Caco-2 (cell line): ENCODE data around the gene CFAP54. TPM values are rescaled to one million over a fixed set of nuclear protein-coding genes. Genes with fewer than 3 reads are reported as not detected.

Experiments used
- BruUV-seq: library from RNA; stranded (reverse); fragments of 400-500 nt; replicated peaks from 2 replicates; lab custom pipeline; 2021; lab: Mats Ljungman, UMichigan
- CTCF ChIA-PET: fragments of 300-600 bp; sonication (Branson Sonifier 250); formaldehyde crosslinking; loops from one replicate; lab custom pipeline; 2022; ENCODE audit warnings: antibody characterized with exemption; lab: Charles Lee
- POLR2A ChIA-PET: fragments of 300-600 bp; sonication (Branson Sonifier 250); formaldehyde crosslinking; loops from one replicate; lab custom pipeline; 2022; ENCODE audit warnings: antibody characterized with exemption; lab: Charles Lee
- DNase-seq, 2 experiments: peaks; one replicate each; pipeline versions ENCODE4 v3.0.0 to v3.0.0-alpha.2; 2020 to 2022
- H3K27me3 ChIP-seq: replicated peaks from 2 replicates; pipeline ENCODE4 v1.6.0; 2011; ENCODE audit warnings: low read length; ENCODE audit not compliant: control insufficient read depth, insufficient read depth
- H3K36me3 ChIP-seq: 2 replicates; pipeline ENCODE4 v1.5.1; 2011; ENCODE audit warnings: low read length; ENCODE audit not compliant: control insufficient read depth, insufficient read depth
- H3K4me1 ChIP-seq: fragments of 250-450 bp; sonication (Bioruptor Pico); 2 replicates; pipeline ENCODE4 v1.5.1; 2020; ENCODE audit warnings: mild to moderate bottlenecking
- H3K4me3 ChIP-seq: 2 replicates; pipeline ENCODE4 v1.5.1; 2011; ENCODE audit warnings: low read depth, mild to moderate bottlenecking, control low read depth, low read length
- H3K9me3 ChIP-seq: fragments of 250-450 bp; sonication (Bioruptor Pico); 2 replicates; pipeline ENCODE4 v1.5.1; 2020; ENCODE audit warnings: mild to moderate bottlenecking, moderate library complexity
- H3K27ac Mint-ChIP-seq: one replicate; pipeline ENCODE4 v1.8.0; 2022; ENCODE audit warnings: mixed read lengths; ENCODE audit not compliant: unreplicated experiment
- H3K27me3 Mint-ChIP-seq: one replicate; pipeline ENCODE4 v1.8.0; 2022; ENCODE audit warnings: mixed read lengths; ENCODE audit not compliant: insufficient read depth, unreplicated experiment
- H3K36me3 Mint-ChIP-seq: one replicate; pipeline ENCODE4 v1.8.0; 2022; ENCODE audit warnings: mild to moderate bottlenecking, mixed read lengths; ENCODE audit not compliant: insufficient read depth, unreplicated experiment
- H3K4me1 Mint-ChIP-seq: one replicate; pipeline ENCODE4 v1.8.0; 2022; ENCODE audit warnings: low read depth, mixed read lengths; ENCODE audit not compliant: unreplicated experiment
- H3K4me3 Mint-ChIP-seq: one replicate; pipeline ENCODE4 v1.8.0; 2022; ENCODE audit warnings: mild to moderate bottlenecking, moderate library complexity, mixed read lengths; ENCODE audit not compliant: unreplicated experiment
- H3K9me3 Mint-ChIP-seq: one replicate; pipeline ENCODE4 v1.8.0; 2022; ENCODE audit warnings: mixed read lengths; ENCODE audit not compliant: unreplicated experiment
- intact Hi-C: fragments of 100-400 bp; cut with micrococcal nuclease; formaldehyde crosslinking; loops from one replicate; pipeline ENCODE4 v1.10.0; 2022; ENCODE audit not compliant: unreplicated experiment
- total RNA-seq: library from RNA; stranded (reverse); gene quantifications from 2 replicates; pipeline ENCODE4 v1.2.3, GENCODE V29; 2022
- TF ChIP-seq, protein P1 (sequence below), 2 experiments: fragments of 200-600 bp in 1 of 2; IDR thresholded peaks; 1 replicate in 1 of 2; 2 replicates in 1 of 2; pipeline versions ENCODE4 v1.5.1 to v1.8.0; 2011 to 2022; ENCODE audit warnings: antibody characterized with exemption in 1 of 2, control low read depth in 1 of 2, inconsistent platforms in 1 of 2, low read depth in 1 of 2, low read length in 1 of 2, mild to moderate bottlenecking in 1 of 2, moderate library complexity in 1 of 2; ENCODE audit not compliant: insufficient read depth in 1 of 2, severe bottlenecking in 1 of 2, unreplicated experiment in 1 of 2

The CFAP54 gene
- total RNA-seq, 1 experiment from 2014 or later: 0.14 TPM

DNA sequence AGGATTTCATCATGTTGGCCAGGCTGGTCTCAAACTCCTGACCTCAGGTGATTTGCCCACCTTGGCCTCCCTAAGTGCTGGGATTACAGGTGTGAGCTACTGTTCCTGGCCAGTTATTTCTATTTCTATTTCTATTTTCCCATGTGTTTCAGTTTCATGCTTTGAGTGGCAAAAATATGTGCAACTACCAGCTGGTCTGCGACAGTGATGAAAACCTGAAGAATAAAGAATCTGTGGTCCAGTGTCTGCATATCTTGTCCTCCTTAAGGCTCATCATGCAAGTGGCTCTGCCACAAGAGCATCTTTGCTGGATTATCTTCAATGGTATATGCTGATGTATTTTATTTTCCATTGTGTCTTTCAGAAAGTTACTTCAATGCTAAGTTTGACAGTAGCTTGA, 17.4 kb downstream of the CFAP54 start:
- BruUV-seq: no TSS peak
- Mint-ChIP-seq H3K9me3 (no peaks in the 10 kb centered on the region), H3K4me3 (no peak overlapping the region), H3K27me3 (no peaks in the 10 kb centered on the region), H3K4me1 (no peaks in the 10 kb centered on the region), H3K36me3 (no peaks in the 10 kb centered on the region), H3K27ac (no peak overlapping the region)
- H3K36me3 ChIP-seq: no peaks in the 10 kb centered on the region
- POLR2A ChIA-PET: no interaction called here
- intact Hi-C loops: no loop called here
- no peaks in the 10 kb centered on the region for H3K9me3 ChIP-seq
- H3K4me3 ChIP-seq: no peak overlapping the region
- CTCF ChIA-PET: no interaction called here
- no peak for DNase-seq
- H3K4me1 ChIP-seq: no peaks in the 10 kb centered on the region
- TF ChIP-seq, protein P1, sequence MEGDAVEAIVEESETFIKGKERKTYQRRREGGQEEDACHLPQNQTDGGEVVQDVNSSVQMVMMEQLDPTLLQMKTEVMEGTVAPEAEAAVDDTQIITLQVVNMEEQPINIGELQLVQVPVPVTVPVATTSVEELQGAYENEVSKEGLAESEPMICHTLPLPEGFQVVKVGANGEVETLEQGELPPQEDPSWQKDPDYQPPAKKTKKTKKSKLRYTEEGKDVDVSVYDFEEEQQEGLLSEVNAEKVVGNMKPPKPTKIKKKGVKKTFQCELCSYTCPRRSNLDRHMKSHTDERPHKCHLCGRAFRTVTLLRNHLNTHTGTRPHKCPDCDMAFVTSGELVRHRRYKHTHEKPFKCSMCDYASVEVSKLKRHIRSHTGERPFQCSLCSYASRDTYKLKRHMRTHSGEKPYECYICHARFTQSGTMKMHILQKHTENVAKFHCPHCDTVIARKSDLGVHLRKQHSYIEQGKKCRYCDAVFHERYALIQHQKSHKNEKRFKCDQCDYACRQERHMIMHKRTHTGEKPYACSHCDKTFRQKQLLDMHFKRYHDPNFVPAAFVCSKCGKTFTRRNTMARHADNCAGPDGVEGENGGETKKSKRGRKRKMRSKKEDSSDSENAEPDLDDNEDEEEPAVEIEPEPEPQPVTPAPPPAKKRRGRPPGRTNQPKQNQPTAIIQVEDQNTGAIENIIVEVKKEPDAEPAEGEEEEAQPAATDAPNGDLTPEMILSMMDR (IDR thresholded peaks at IDR 0.05; ENCODE audit: insufficient read depth in 1 of 2, low read depth in 1 of 2, low read length in 1 of 2, severe bottlenecking in 1 of 2, unreplicated experiment in 1 of 2): no peak
- H3K27me3 ChIP-seq: no peaks in the 10 kb centered on the region; the same call in 1 of the 2 replicates

DNA sequence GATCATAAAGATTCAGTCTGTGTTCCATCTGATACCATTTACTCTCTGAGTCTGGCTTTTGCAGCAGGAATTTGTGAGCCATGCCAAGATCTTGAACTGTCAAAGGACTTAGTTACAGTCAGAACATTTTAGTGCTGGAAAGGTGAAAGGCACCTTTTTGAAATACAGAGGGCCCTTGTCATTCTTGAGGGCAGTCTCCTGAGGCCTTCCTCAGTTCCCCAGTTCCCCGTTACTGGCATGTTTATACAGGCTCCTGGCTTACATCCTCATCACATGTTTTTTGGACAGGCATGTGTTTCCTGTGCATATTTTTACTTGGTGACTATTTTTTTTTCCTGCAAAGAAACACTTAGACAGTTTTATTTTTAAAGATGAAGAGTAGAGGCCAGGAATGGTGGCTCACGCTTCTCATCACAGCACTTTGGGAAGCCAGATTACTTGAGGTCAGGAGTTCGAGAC, 21.0 kb downstream of the CFAP54 start:
- Histone ChIP-seq H3K9me3 (no peaks in the 10 kb centered on the region), H3K27me3 (no peaks in the 10 kb centered on the region; the same call in 1 of the 2 replicates), H3K4me3 (no peak overlapping the region), H3K4me1 (no peaks in the 10 kb centered on the region), H3K36me3 (no peaks in the 10 kb centered on the region)
- POLR2A ChIA-PET: no interaction called here
- Mint-ChIP-seq H3K4me3 (no peak overlapping the region), H3K9me3 (no peaks in the 10 kb centered on the region), H3K36me3 (no peaks in the 10 kb centered on the region), H3K27ac (no peak overlapping the region), H3K4me1 (no peaks in the 10 kb centered on the region), H3K27me3 (no peaks in the 10 kb centered on the region)
- DNase-seq: no peak
- CTCF ChIA-PET: interaction anchor here (0.6 to 0.7 kb wide), 2 partner anchors 46 to 773 kb away, joined by 3 to 6 read pairs; no protein-coding TSS in a partner anchor
- intact Hi-C loops: no loop called here
- no TSS peak for BruUV-seq
- TF ChIP-seq, protein P1 (IDR thresholded peaks at IDR 0.05; ENCODE audit: insufficient read depth in 1 of 2, low read depth in 1 of 2, low read length in 1 of 2, severe bottlenecking in 1 of 2, unreplicated experiment in 1 of 2): no peak

DNA sequence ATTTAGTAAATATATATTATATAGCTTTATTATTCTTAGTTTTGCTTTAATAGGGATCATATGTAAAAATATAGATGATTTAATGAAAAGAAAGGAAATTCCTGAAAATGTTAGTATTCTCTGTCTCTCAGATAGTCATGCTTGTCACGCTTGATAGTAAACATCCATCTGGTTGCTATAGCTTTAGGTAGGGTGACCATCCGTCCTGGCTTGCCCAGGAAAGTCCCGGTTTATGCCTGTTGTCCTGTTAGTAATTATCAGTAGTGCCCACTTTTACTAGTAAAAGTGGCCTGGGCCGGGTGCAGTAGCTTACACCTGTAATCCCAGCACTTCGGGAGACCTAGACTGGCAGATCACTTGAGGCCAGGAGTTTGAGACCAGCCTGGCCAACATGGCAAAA, 23.8 kb downstream of the CFAP54 start:
- Mint-ChIP-seq H3K36me3 (no peaks in the 10 kb centered on the region), H3K4me3 (no peak overlapping the region), H3K27me3 (no peaks in the 10 kb centered on the region), H3K27ac (no peak overlapping the region), H3K9me3 (no peaks in the 10 kb centered on the region), H3K4me1 (no peaks in the 10 kb centered on the region)
- Histone ChIP-seq H3K4me1 (no peaks in the 10 kb centered on the region), H3K4me3 (no peak overlapping the region), H3K27me3 (no peaks in the 10 kb centered on the region; the same call in 1 of the 2 replicates), H3K9me3 (no peaks in the 10 kb centered on the region), H3K36me3 (no peaks in the 10 kb centered on the region)
- POLR2A ChIA-PET: no interaction called here
- CTCF ChIA-PET: interaction anchor here (0.5 kb wide), 1 partner anchor 113 kb away, joined by 6 read pairs; the partner anchor contains the start of gene CDK17
- BruUV-seq: no TSS peak
- intact Hi-C loops: no loop called here
- no peak for DNase-seq
- TF ChIP-seq, protein P1 (IDR thresholded peaks at IDR 0.05; ENCODE audit: insufficient read depth in 1 of 2, low read depth in 1 of 2, low read length in 1 of 2, severe bottlenecking in 1 of 2, unreplicated experiment in 1 of 2): no peak
